IPS DF 19.7 (cell line): ENCODE results near the gene TMPRSS11A.

Source experiments
- DNase-seq: peaks from one replicate; pipeline ENCODE4 v3.0.0-alpha.2; 2013; ENCODE audit warnings: low read depth, low spot score

TMPRSS11A gene, protein sequence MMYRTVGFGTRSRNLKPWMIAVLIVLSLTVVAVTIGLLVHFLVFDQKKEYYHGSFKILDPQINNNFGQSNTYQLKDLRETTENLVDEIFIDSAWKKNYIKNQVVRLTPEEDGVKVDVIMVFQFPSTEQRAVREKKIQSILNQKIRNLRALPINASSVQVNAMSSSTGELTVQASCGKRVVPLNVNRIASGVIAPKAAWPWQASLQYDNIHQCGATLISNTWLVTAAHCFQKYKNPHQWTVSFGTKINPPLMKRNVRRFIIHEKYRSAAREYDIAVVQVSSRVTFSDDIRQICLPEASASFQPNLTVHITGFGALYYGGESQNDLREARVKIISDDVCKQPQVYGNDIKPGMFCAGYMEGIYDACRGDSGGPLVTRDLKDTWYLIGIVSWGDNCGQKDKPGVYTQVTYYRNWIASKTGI

DNA sequence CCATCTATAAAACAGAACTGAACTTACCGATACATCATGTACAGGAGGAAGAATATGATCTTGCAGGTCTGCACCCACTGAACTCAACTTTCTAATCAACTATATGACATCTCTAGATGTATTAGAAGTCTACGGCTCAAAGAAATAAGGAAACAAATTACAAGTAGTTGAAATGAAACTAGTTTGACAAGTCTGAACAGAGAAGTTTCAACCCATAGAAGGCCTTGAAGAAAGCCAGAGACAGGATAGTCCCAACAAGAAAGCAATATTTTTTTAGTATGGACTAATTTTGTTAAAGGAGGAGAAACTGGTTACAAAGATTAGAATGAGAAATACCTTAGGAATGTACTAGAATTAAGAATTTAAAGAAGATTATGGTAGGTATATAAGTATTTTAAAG lies at the start of gene TMPRSS11A:
Gene TMPRSS11A (minus strand): TSS at position 138 of the 400 bp plus-strand sequence. CDS start 100 bp downstream, at position 38.
- DNase-seq, result no peak

DNA sequence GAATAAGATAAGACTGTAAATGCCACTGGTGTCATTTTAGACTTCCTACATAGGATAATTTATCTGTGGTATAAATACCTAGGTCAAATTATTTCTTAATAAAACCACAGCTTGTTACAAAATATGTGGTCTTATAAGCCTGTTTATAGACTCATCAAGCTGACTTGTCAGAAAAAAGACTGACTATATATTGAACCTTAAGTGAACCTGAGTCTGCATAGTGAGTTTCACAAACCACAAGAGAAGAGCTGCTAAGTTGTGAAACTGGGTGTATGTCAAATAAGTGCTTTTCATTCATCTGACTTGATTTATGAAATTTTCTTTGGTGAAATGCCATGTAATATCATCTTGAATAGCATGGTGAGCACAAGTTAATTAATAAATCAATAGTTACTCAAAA lies 48.4 kb upstream of the TMPRSS11A start:
- no peak for DNase-seq

DNA sequence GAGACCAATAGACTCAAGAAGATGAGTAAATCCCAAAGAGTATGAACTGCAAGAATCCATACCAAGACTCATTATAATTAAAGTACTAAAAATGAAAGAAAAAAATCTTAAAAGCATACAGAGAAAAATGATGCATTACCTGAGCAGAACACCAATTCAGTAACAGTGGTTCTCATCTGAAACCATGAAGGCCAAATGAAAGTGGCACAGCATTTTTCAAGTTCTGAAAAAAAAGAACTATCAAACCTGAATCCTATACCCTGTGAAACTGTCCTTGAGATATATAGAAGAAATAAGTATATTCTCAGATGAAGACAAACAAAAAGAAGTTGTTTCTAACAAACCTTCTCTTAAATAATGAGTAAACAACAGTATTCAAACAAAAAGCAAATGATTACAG lies 39.6 kb upstream of the TMPRSS11A start:
- DNase-seq, result no peak

DNA sequence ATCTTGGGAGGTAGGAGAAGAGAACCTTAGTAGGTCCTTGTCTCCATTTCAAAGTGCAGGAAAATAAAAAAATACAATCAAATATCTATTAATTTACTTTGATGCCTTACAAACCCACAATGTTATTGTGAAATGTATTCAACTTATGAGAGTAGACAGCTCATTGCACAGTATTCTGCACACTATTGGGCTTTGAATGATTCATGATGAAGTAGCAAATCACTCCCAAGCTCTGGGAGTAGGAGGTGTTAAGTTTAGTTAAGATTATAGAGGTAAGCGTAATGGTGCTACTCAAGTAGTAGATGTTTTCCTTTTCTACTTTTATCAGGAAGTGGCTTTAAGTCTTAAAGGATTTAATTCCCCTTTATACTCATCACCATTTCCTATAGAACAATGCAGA lies 32.8 kb upstream of the TMPRSS11A start:
- DNase-seq, result no peak

DNA sequence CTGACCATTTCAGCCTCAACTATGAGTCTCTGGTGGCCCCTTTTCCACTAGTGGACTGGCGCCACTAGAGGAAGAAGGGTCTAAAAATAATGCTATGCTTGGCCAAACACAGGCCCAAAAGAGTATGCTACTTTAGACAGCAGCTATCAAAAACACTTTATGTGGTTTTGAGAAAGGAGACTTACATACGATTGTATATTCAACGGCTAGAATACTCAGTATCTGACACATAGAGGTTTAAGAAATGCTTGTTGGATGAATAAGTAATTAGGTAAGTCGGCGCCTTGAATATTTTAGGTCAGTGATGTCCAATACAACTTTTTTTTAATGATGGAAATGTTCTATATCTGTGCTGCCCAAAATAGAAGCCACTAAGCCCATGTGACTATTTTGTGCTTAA lies 25.7 kb upstream of the TMPRSS11A start:
- DNase-seq, result no peak

DNA sequence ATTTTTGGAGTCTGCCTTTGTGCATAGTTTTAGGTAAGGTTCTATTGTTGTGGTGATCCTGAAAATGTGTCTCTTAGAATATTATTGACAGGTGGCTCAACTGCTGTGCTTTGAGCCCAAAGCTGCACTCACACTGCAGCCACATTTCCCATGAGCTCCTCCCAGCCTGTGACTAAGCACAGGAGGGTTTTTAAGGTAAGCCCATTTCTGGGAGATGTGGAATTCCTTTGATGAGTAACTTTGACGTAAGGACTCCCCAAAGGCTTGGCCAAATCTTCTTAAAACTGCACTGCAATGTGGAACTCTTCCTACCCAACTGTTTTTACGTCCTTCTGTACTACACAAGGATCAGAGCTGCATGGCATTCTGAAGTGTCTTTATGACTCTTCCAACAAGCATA lies 20.0 kb upstream of the TMPRSS11A start:
- no peak for DNase-seq

DNA sequence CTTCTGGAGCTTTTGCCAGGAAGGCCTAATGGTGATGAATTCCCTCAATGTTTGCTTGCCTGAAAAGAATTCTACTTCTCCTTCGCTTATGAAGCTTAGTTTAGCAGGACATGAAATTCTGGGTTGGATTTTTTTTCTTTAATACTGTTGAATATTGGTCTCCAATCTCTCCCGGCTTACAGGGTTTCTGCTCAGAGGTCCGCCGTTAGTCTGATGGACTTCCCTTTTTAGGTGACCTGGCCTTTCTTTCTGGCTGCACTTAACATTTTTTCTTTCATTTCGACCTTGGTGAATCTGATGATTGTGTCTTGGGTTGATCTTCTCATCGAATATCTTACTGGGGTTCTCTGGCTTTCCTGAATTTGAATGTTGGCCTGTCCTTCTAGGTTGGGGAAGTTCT lies 17.2 kb upstream of the TMPRSS11A start:
- DNase-seq, result no peak

DNA sequence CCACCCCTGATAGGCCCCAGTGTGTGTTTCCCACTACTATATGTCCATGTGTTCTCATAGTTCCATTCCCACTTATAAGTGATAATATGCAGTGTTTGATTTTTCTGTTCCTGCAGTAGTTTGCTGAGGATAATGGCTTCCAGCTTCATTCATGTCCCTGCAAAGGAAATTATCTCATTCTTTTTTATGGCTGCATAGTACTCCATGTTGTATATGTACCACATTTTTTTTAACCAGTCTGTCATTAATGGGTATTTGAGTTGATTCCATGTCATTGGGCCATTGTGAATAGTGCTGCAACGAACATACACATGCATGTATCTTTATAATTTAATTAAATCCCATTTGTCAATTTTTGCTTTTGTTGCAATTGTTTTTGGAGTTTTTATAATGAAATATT lies 10.3 kb upstream of the TMPRSS11A start:
- DNase-seq, result no peak

DNA sequence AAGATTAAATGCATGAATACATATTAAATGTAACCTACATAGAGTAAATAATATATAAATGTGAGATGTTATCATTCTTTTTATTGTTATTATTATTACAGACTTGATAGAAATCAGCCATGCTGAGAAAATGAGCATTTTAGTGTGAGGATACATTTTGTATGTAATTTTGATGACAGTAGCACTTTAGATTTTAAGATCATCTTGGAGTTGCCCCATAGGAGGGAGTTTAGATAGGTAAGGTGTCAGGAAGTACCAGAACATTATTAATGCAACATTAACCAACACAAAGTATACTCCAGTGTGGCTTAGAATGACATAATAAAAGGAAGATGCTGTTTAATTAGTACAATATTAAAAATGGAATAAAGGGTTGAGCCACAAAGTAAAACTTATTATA lies 8.4 kb downstream of the TMPRSS11A start:
- DNase-seq, result no peak

DNA sequence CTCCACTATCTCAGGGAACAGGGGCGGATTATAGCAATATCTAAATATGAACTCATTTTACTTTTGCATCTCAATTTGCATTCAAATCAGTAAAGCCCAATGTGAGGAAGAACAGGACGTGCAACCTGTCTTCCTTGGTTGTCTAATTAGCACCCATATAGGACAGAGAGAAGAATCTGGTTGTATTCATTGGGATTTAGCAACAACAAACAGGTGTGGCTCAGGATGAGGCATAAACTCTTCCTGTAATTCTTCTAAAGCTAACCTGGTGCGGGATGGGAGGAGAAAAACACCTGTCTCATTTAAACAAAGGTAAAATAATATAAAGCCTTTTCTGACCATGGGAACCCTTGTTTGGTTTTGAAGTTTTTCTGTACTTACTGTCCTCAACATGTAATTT lies 22.2 kb downstream of the TMPRSS11A start:
- no peak for DNase-seq

DNA sequence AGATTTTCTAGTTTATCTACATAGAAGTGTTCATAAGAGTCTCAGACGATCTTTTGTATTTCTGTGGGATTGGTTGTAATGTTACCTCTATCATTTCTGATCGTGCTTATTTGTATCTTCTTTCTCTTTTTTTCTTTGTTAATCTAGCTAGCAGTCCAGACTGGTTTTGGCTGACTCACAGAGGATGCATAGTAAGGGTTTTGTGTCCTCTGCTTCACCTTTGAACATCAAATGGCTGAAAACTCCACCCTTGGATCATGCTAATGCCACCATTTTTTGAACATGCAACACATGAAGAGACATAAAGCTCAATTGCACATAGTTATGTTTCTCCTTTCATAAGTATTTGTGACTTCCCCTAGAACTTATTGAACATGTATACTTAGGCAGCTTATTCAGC lies 22.8 kb downstream of the TMPRSS11A start:
- no peak for DNase-seq

DNA sequence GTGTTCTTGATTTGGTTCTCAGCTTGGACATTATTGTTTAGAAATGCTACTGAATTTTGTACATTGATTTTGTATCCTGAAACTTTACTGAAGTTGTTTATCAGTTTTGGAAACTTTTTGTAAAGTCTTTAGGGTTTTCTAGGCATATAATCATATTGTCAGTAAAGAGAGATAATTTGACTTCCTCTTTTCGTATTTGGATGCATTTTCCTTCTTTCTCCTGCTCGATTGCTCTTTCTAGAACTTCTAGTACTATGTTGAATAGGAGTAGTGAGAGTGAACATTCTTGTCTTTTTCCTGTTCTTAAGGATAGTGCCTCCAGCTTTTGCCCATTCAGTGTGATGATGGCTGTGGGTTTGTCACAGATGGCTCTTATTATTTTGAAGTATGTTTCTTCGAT lies 24.1 kb downstream of the TMPRSS11A start:
- DNase-seq, result no peak

DNA sequence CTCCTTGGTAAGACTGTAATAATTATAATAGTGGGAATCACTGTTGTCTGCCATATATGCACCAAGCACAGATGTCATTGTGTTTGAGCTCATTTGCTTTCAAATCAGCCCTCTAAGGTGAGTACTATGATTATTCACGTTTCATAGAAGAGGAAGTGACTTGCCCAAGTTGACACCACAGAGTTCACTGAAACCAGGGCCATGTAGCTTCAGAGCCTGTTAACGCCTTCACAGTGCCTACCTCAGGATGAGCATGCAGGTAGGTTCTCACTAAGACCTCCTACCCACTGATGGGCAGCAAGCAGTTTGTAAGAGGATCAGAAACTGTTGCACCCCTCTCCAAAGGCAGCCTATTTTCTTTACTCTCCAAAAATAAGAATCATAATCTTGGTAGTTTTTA lies 27.4 kb downstream of the TMPRSS11A start:
- no peak for DNase-seq

DNA sequence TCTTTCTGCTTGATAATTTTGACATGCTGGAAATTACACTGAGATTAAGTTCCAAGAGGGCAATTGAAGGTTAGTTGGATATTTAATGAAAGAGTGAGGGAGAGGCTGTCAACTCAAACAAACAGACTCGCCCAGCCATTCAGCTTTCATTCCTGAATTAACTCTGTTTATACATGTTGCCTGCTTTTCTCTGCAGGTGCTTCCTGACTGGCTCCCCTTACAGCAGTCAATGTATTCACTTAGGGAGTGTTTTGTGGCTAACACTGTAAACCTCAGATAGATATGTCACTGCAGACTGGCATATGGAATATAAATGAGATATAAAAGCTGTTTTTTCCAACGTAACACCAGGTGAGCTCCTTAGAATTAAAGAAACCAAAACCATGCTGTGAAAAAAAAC lies 28.7 kb downstream of the TMPRSS11A start:
- DNase-seq, result no peak

DNA sequence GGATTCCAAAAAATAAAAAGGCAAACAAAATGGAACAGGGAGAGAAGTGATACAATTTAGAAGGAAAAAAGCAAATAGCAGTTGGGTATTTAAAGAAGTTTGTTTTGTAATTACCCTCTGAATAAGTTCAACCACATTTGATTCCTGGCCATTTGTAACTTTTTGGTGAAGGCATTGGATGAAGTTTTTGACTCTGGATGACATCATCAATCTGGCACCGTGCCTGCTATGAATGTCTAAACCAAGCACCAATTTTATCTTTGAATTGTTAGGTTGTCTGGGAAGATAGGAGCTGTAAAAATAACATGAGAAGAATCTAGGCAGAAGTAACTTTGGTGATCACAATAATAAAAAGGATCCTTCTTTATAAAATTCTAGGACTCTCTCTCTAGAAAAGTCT lies 29.5 kb downstream of the TMPRSS11A start:
- no peak for DNase-seq

DNA sequence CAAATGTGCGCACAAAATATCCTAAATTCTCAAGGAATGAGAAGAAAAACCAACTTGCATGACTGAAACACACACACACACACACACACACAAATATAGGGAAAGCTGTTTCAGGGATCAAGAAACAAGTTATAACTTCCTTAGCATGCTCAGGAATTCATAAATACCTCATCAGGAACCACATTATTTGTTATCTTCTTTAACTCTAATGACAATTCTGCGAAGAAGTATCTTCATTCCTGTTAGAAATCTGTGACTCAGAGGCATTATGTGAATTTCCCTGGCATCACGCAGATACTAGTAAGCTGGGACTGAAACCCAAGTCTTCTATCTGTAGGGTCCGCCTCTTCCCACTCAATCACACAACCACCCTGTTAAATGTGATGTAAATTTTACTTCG lies 30.3 kb downstream of the TMPRSS11A start:
- DNase-seq, result no peak

DNA sequence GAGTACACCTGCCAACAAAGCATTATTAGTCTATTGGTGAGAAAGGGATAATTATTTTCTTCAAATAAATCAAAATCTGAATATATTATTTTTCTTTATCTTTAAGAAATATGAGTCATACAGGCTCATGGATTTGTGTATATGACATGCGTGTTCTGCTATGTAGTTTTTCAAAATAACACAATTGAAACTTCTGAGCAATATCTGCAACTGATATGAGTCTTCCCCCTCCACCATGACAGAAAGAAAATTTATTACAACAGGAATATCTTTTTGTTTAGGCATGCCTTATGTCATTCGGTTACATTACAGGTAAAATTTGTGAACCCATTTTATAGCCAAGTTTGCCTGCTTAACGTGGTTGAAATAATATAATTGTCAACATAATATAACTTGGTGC lies 32.0 kb downstream of the TMPRSS11A start:
- no peak for DNase-seq

DNA sequence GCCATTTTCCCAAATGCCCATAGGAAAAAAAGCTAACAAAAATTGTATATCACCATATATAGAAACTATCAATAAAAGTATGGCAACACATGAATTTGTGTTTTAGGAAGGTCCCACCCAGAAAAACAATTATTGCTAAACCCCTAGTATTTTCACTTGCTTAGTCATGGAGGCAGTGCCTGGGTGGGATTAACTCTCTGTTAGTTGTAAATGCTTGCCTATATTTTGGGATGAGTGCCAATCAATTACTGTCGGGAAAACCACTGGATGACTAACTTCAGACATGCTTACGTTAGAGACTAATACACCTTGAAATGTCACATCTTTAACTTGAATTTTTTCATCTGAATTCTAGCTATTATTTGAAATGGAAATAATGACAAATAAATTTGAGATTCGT lies 33.9 kb downstream of the TMPRSS11A start:
- DNase-seq, result no peak

DNA sequence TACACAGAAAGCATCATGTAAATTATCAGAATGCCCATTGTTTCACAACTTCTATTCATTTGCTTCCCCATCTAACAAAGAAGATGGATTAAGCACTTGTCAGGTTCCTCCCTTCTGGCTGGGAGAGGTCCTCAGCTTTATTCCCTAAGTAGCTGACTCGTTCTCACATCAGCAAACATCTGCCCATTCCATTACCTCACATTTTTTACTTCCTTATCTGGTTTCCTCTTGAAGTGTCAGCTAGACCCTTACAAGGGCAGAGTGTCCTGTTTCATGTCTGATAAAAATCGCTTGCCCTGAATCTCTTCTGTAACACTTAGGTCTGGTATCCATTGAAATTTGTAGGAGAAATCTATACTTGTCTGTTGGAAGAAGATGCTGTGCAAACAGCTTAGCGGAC lies 34.7 kb downstream of the TMPRSS11A start:
- DNase-seq, result no peak

DNA sequence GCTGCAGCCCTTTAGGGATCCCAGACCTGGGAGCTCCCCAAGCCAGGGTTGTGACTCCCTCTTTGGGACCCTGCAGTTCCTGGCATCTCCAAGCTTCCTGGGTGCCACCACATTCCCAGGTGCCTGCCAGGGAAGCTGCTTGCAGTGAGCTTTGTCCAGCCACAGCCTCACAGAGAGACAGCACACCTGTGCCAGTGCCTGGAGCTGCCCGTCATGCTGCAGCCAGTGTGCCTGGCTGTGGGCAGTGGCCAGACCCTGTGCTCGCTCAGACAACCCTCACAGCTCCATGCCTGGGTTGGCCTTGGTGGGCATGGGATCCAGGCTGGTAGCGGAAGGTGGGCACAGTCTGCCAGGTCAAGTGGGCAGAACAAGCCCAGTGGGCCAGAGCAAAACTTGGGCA lies 36.0 kb downstream of the TMPRSS11A start:
- DNase-seq, result no peak

DNA sequence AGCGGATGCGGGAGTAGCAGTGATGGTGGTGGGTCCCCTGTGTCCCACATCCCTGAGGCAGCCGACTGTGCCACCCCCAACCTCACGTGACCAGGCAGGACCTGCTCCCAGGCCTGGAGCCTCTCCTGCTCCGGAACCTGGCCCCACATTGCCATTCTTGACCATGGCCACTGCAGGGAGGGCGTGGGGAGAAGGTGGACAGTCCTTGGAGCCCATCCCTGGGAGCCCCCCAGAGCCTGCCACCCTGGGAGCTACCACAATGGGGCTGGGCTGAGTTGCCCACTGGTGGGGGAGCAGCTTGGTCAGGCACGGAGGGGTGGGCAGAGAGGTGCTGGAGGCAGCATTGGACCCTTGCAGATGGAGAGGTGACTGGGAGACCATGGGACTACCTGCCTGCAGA lies 36.8 kb downstream of the TMPRSS11A start:
- no peak for DNase-seq

DNA sequence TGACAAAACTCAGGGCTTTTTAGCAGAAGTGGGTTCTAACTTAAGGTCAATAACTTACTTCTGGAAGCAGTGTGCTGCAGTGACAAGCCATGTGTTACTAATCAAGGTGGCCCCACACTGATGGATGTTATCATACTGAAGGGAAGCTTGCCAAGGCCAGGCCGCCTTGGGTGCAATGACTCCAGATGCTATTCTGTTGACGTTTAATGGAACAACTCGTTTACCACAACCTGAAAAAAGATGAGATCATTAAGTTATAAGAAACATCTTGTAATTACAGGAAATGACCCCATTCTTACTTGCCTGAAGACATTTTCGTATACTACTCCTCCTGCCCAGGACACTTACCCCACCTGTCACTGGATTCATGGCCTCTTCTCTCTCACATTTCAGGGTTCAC lies 40.6 kb downstream of the TMPRSS11A start:
- DNase-seq, result no peak

DNA sequence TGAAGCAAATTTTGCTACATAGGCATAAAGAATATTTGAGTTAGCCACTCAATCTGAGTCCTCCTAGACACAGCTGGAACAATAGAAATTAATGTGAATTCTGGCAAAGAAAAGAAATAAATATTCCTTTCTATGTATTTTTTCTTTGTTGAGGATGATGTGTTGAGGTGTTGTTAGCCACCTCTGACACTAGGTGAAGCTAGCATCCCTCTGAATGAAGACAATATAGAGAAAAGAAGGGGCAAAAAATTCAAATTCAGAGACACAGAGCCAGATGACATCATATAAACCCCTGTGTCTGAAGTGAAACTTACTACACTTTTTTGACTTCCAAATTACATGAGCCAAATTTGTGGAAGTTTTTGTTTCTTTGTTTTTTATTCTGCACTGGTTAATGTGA lies 44.9 kb downstream of the TMPRSS11A start:
- DNase-seq, result no peak

DNA sequence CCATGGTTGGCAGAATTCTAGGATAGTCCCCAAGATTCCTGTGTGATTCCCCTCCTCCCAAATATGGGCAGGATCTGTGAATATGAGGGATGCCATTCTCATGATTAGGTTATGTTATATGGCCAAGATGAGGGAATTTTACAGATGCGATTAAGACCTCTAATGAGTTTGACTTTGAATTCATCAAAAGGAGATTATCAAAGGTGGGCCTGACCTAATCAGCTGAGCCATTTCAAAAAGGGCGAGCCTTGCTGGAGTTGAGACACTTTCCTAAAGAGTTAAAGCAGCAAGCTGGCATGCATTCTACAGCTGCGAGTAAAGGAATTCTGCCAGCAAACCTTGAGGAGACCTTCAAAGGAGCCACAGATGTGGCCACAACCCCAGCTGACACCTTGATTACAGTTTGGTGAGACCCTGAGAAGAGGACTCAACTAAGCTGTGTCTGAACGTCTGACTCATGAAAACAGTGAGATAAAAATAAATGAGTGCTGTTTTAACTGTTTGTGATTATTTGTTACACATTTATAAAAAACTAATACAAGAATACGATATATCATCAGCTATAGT lies 47.8 kb downstream of the TMPRSS11A start:
- DNase-seq, result no peak
